K562 (cell line): ENCODE data around the gene ANKRD13C. TPM values are rescaled to one million over a fixed set of nuclear protein-coding genes. Genes with fewer than 3 reads are reported as not detected.

Experiments
- ADNP ChIP-seq: fragments of 200-800 bp; sonication (Bioruptor generic); IDR thresholded peaks from 2 replicates; pipeline ENCODE4 v1.6.1; 2016; ENCODE audit warnings: missing genetic modification characterization, missing compliant biosample characterization
- CBFB ChIP-seq: sonication (generic); formaldehyde crosslinking; IDR thresholded peaks from 2 replicates; pipeline ENCODE4 v1.4.0; 2020; ENCODE audit warnings: mild to moderate bottlenecking, missing genetic modification reagents
- ERF ChIP-seq: fragments of 450-650 bp; formaldehyde crosslinking; IDR thresholded peaks from 2 replicates; pipeline ENCODE4 v1.4.0; 2020; ENCODE audit warnings: mild to moderate bottlenecking, mixed read lengths
- ESRRA ChIP-seq: fragments of 450-650 bp; IDR thresholded peaks from 2 replicates; pipeline ENCODE4 v1.6.1; 2014; ENCODE audit warnings: low read depth, mild to moderate bottlenecking, moderate library complexity, borderline replicate concordance
- FUS ChIP-seq: fragments of 200-400 bp; formaldehyde crosslinking; optimal IDR thresholded peaks from 2 replicates; pipeline ENCODE3; 2017; ENCODE audit warnings: low read depth, low read length
- HLTF ChIP-seq: fragments of 450-650 bp; IDR thresholded peaks from 2 replicates; pipeline ENCODE4 v1.6.1; 2016
- HNRNPUL1 ChIP-seq: fragments of 200-400 bp; formaldehyde crosslinking; IDR thresholded peaks from 2 replicates; pipeline ENCODE4 v1.6.1; 2017; ENCODE audit warnings: low read length
- KAT2B ChIP-seq: IDR thresholded peaks from one replicate; pipeline ENCODE4 v1.6.1; 2012; ENCODE audit warnings: low read depth, mild to moderate bottlenecking, control low read depth, inconsistent platforms, low read length, moderate library complexity
- NR1H2 ChIP-seq: sonication (generic); formaldehyde crosslinking; IDR thresholded peaks from 2 replicates; pipeline ENCODE4 v1.4.0; 2020; ENCODE audit warnings: mild to moderate bottlenecking, missing genetic modification reagents
- SAP30 ChIP-seq: fragments of 200-600 bp; sonication (generic); IDR thresholded peaks from 2 replicates; pipeline ENCODE4 v1.6.1; 2012; ENCODE audit warnings: borderline replicate concordance, low read depth, mild to moderate bottlenecking, moderate library complexity, low read length, control low read depth, inconsistent platforms; ENCODE audit not compliant: insufficient read depth, poor library complexity, severe bottlenecking
- SRSF1 ChIP-seq: fragments of 200-400 bp; formaldehyde crosslinking; IDR thresholded peaks from 2 replicates; pipeline ENCODE4 v1.6.1; 2017; ENCODE audit warnings: mild to moderate bottlenecking, low read depth, low read length, moderate library complexity
- ZNF124 ChIP-seq: sonication (generic); formaldehyde crosslinking; IDR thresholded peaks from 2 replicates; pipeline ENCODE4 v1.8.1; 2022; ENCODE audit warnings: missing genetic modification reagents
- ZNF253 ChIP-seq: fragments of 250-450 bp; sonication (Bioruptor Pico); conservative IDR thresholded peaks from 2 replicates; pipeline ENCODE4 v1.6.1; 2021; ENCODE audit warnings: mild to moderate bottlenecking
- ZNF717 ChIP-seq: fragments of 250-450 bp; sonication (Bioruptor Pico); IDR thresholded peaks from 2 replicates; pipeline ENCODE4 v1.5.0; 2021
- ZNF75A ChIP-seq: fragments of 450-650 bp; formaldehyde crosslinking; IDR thresholded peaks from 2 replicates; pipeline ENCODE4 v1.4.0; 2020; ENCODE audit warnings: mild to moderate bottlenecking
- polyA plus RNA-seq, 8 experiments: library from polyadenylated mRNA; depleted of rRNA in 4 of 8; stranded (reverse) in 5 of 8; unstranded in 3 of 8; fragments of >200 nt; fragmentation: Nextera tagmentation in 2 of 8; fragmentation: Illumina TruSeq in 1 of 8; extraction: Ambion mirVana in 2 of 8; extraction: Trizol in 1 of 8; gene quantifications; 2 replicates each; pipeline versions ENCODE4 v1.2.1 to v1.2.3, GENCODE V29; 2011 to 2014; ENCODE audit warnings: inconsistent platforms in 1 of 8, missing spikeins in 1 of 8
- total RNA-seq, 7 experiments: library from RNA; depleted of rRNA in 6 of 7; stranded (reverse); fragments of >200 nt in 6 of 7; fragmentation: Illumina TruSeq in 2 of 7; extraction: Trizol in 2 of 7; gene quantifications; 2 replicates each; pipeline versions ENCODE4 v1.2.1 to v1.2.3, GENCODE V29; 2011 to 2021; ENCODE audit warnings: low replicate concordance in 1 of 7
- TF ChIP-seq, protein P1 (sequence below): sonication (generic); formaldehyde crosslinking; IDR thresholded peaks from 2 replicates; pipeline ENCODE4 v1.8.1; 2023; ENCODE audit warnings: mild to moderate bottlenecking, missing genetic modification reagents
- TF ChIP-seq, protein P2 (sequence below): IDR thresholded peaks from 2 replicates; pipeline ENCODE4 v1.6.1; 2011; ENCODE audit not compliant: insufficient read length; ENCODE audit errors: extremely low read depth
- TF ChIP-seq, protein P3 (sequence below): fragments of 250-450 bp; sonication (Bioruptor Pico); IDR thresholded peaks from 2 replicates; pipeline ENCODE4 v1.8.0; 2021; ENCODE audit warnings: moderate library complexity, mild to moderate bottlenecking, inconsistent platforms
- TF ChIP-seq, protein P4 (sequence below): fragments of 250-450 bp; sonication (Bioruptor Pico); IDR thresholded peaks from 2 replicates; pipeline ENCODE4 v1.5.0; 2021; ENCODE audit warnings: mild to moderate bottlenecking, moderate library complexity
- TF ChIP-seq, protein P5 (sequence below): fragments of 250-450 bp; sonication (Bioruptor Pico); IDR thresholded peaks from 2 replicates; pipeline ENCODE4 v1.5.0; 2022; ENCODE audit warnings: mild to moderate bottlenecking

The ANKRD13C gene
- total and polyA plus RNA-seq, 9 of the 15 experiments (the other 6 are each of a cell fraction or from before 2014, with no cell fraction given) = 3.4 to 22.8 (median 12.5) TPM

DNA sequence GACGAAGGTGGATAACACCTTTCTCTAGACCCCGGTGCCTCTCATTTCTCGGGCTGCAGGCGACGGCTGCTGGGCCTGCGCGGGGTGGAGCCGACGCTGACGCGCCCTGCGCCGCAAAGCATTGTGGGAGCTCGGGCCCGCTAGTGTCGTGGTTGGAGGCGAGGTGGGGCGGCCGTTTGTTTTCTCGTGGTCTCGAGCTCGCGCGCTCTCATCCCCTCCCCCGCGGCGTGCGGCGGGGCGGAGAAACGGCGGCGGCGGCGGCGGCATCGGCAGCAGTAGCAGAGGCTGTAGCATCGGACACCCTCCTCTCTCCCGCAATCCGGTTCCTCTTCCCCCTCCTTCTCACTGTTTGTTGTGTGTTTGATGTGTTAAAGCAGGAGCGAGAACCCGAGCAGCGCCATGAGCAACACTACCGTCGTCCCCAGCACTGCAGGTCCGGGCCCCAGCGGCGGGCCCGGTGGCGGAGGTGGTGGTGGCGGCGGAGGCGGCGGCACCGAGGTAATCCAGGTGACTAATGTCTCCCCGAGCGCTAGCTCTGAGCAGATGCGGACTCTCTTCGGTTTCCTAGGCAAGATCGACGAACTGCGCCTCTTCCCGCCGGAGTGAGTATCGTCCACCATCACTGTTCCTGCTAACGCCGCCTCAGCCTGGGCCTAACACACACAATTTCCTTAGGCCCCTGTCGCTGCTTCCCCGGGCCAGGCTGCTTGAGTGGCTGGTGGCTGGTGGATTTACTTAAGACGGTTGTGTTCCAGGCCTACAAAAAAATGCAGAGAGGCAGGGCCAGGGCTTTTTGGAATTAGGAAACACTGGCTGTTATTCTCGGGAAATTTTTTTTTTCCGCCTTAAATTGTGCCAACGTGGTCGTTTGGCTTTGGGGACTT is 133.0 kb downstream of the ANKRD13C start, which contains the start of gene SRSF11 (continued):
- TF ChIP-seq ZNF253 (CRISPR knock-in tag) = no peak
- TF ChIP-seq, protein P1, sequence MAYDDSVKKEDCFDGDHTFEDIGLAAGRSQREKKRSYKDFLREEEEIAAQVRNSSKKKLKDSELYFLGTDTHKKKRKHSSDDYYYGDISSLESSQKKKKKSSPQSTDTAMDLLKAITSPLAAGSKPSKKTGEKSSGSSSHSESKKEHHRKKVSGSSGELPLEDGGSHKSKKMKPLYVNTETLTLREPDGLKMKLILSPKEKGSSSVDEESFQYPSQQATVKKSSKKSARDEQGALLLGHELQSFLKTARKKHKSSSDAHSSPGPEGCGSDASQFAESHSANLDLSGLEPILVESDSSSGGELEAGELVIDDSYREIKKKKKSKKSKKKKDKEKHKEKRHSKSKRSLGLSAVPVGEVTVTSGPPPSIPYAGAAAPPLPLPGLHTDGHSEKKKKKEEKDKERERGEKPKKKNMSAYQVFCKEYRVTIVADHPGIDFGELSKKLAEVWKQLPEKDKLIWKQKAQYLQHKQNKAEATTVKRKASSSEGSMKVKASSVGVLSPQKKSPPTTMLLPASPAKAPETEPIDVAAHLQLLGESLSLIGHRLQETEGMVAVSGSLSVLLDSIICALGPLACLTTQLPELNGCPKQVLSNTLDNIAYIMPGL (CRISPR knock-in tag) = peak; percentile 48; the same call in 1 of the 2 replicates
- no peak for TF ChIP-seq ZNF75A
- TF ChIP-seq ZNF717 (CRISPR knock-in tag) = no peak
- TF ChIP-seq NR1H2 (CRISPR knock-in tag) = no peak
- peak; percentile 32 for TF ChIP-seq FUS
- TF ChIP-seq, protein P2, sequence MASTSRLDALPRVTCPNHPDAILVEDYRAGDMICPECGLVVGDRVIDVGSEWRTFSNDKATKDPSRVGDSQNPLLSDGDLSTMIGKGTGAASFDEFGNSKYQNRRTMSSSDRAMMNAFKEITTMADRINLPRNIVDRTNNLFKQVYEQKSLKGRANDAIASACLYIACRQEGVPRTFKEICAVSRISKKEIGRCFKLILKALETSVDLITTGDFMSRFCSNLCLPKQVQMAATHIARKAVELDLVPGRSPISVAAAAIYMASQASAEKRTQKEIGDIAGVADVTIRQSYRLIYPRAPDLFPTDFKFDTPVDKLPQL = peak; percentile 21
- TF ChIP-seq HLTF = 0 out of 2 replicates have a peak, but pooled peaks have one; percentile 51
- no peak for TF ChIP-seq HNRNPUL1
- TF ChIP-seq ZNF124 (CRISPR knock-in tag) = no peak
- TF ChIP-seq ADNP (tag) = no peak
- TF ChIP-seq SRSF1 = no peak
- TF ChIP-seq, protein P3, sequence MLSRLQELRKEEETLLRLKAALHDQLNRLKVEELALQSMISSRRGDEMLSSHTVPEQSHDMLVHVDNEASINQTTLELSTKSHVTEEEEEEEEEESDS = no peak
- no peak for TF ChIP-seq SAP30
- no peak for TF ChIP-seq KAT2B
- TF ChIP-seq, protein P4, sequence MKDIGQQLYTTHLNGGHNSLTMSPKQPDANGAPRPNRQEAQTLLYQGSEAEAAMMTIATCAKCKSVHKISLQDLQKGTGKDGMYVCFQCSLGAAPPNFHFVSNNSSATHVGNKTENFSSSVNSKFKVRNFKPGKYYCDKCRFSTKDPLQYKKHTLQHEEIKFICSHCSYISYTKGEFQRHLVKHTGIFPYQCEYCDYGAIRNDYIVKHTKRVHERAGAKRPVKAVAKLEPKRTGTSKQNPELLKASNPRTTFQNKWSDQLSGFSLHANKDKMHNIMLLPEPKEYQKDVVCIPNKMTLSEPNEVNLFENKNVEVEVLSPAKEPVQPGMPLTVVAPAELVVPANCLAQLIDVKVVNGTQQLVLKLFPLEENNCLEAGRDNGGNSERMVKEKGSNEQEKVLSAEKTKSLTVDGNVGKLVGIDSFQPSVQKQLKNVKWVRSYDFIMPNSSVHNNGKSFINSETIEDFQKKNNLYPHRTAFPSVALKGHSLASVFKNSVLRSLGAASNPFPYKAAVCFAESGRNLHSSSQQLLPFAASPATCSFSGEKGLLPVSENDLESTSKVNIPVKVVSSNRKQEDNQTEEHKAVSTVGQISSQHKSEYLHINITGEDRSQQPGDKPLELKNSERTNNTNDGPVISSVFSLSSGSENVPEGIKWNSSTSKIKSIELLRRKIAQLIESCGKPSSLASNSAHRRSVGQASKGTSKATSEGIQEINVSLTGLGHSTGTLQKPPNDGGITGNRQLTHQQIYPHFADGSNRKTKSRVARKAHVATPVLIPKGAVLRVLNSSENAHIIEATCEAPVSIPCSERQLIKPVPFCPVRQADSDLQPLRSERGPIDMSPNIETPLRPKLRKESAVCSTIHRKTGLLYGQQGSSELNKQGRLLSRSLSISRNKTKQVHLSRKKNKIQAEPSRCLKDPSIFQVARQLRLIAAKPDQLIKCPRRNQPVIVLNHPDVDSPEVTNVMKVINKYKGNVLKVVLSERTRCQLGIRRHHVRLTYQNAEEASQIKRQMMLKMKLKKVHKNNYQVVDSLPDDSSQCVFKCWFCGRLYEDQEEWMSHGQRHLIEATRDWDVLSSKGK (CRISPR knock-in tag) = no peak
- no peak for TF ChIP-seq ERF
- TF ChIP-seq, protein P5, sequence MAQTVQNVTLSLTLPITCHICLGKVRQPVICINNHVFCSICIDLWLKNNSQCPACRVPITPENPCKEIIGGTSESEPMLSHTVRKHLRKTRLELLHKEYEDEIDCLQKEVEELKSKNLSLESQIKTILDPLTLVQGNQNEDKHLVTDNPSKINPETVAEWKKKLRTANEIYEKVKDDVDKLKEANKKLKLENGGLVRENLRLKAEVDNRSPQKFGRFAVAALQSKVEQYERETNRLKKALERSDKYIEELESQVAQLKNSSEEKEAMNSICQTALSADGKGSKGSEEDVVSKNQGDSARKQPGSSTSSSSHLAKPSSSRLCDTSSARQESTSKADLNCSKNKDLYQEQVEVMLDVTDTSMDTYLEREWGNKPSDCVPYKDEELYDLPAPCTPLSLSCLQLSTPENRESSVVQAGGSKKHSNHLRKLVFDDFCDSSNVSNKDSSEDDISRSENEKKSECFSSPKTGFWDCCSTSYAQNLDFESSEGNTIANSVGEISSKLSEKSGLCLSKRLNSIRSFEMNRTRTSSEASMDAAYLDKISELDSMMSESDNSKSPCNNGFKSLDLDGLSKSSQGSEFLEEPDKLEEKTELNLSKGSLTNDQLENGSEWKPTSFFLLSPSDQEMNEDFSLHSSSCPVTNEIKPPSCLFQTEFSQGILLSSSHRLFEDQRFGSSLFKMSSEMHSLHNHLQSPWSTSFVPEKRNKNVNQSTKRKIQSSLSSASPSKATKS (CRISPR knock-in tag) = no peak
- TF ChIP-seq ESRRA = peak; percentile 34; the same call in 1 of the 2 replicates
- peak; percentile 79; the same call in 1 of the 2 replicates for TF ChIP-seq CBFB
